OCI-LY3 (cell line): ENCODE measurements around the gene TJP3.

Experiments
- H2AFZ ChIP-seq: fragments of 200-600, 300-600 bp; shearing (Covaris generic); 2 replicates; pipeline ENCODE4 v1.6.0; 2014; ENCODE audit warnings: antibody characterized with exemption, low read depth, low read length
- H3K27ac ChIP-seq: fragments of 200-600, 300-600 bp; sonication (generic); 2 replicates; pipeline ENCODE4 v1.5.1; 2014; ENCODE audit warnings: mild to moderate bottlenecking, low read length, moderate library complexity, mixed read lengths
- H3K27me3 ChIP-seq: fragments of 200-600, 300-600 bp; sonication (generic); 2 replicates; pipeline ENCODE4 v1.6.1; 2014; ENCODE audit warnings: low read depth, low read length, mixed read lengths
- H3K36me3 ChIP-seq: fragments of 200-600, 300-600 bp; sonication (generic); replicated peaks from 2 replicates; pipeline ENCODE3; 2014; ENCODE audit warnings: low read depth, low read length, mixed read lengths
- H3K4me1 ChIP-seq: fragments of 300-600, 200-600 bp; sonication (generic); 2 replicates; pipeline ENCODE4 v1.6.1; 2014; ENCODE audit warnings: low read length, mixed read lengths
- H3K4me2 ChIP-seq: fragments of 200-600, 300-600 bp; sonication (generic); 2 replicates; pipeline ENCODE4 v1.6.1; 2014; ENCODE audit warnings: low read length, mixed read lengths
- H3K4me3 ChIP-seq: fragments of 300-600, 200-600 bp; sonication (generic); 2 replicates; pipeline ENCODE4 v1.5.1; 2014; ENCODE audit warnings: antibody characterized with exemption, mild to moderate bottlenecking, low read length, moderate library complexity
- H3K79me2 ChIP-seq: fragments of 300-600, 200-600 bp; shearing (Covaris generic); 2 replicates; pipeline ENCODE4 v1.6.1; 2014; ENCODE audit warnings: mild to moderate bottlenecking, low read length, mixed read lengths
- H3K9ac ChIP-seq: fragments of 300-600, 200-600 bp; shearing (Covaris generic); 2 replicates; pipeline ENCODE4 v1.6.0; 2014; ENCODE audit warnings: mild to moderate bottlenecking, low read length, moderate library complexity
- H3K9me3 ChIP-seq: fragments of 200-600, 300-600 bp; shearing (Covaris generic); 2 replicates; pipeline ENCODE4 v1.6.1; 2014; ENCODE audit warnings: low read length, mixed read lengths; ENCODE audit not compliant: insufficient read depth
- H4K20me1 ChIP-seq: fragments of 200-600, 300-600 bp; sonication (generic); 2 replicates; pipeline ENCODE4 v1.6.1; 2016; ENCODE audit warnings: low read length, mixed read lengths; ENCODE audit not compliant: insufficient read depth
- EZH2phosphoT487 ChIP-seq: fragments of 200-600 bp; shearing (Covaris generic); IDR thresholded peaks from 2 replicates; pipeline ENCODE4 v1.6.1; 2018; ENCODE audit warnings: antibody characterized with exemption, mixed run types, low read depth
- TF ChIP-seq, protein P1 (sequence below): fragments of 200-600, 300-600 bp; sonication (generic); IDR thresholded peaks from 2 replicates; pipeline ENCODE4 v1.5.1; 2014; ENCODE audit warnings: antibody characterized with exemption, low read length, low read depth

TJP3 gene

DNA sequence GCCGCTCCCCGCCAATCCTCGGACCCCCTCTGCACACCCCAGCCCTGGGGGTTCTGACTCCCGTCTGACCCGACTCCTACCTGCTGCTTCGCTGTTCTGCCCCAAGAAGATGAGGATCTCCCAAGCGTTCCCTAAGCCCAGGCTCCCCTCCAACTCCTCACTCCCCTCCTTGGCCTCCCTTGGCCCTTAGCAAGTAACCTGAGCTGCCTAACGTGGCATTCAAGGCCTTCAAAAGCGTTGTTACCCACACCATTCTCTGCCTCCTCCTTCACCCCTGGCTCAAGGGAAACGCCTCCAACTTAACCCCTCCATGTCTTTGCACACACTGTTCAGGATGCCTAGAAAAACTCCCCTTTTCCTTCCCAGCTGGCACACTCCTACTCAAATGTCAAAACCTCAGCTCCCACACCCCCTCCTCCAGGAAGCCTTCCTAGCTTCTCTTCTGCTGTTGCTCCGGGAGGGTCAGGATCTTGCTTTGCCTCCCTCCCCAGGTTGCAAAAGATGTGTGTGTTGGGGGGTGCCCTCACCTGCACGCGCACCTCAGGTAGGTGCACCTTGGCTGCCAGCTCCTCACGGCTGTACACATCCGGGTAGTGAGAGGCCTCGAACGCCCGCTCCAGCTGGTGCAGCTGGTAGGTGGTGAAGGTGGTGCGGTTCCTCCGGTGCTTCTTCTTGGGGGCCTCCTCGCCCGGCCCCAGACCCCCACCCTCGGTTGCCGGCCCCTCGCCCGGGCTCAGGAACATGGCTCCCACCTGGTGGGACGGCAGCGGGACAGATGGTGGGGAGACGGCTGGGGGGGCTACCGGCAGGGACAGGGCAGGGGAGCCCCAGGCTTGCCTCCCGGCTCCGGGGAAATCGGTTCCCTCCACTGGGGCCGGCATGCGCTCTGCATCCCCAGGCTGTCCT lies 63.1 kb downstream of the TJP3 start:
- no peak overlapping the region for H3K4me3 ChIP-seq
- peaks cover 7% of the 10 kb centered on the region for H3K36me3 ChIP-seq
- TF ChIP-seq, protein P1, sequence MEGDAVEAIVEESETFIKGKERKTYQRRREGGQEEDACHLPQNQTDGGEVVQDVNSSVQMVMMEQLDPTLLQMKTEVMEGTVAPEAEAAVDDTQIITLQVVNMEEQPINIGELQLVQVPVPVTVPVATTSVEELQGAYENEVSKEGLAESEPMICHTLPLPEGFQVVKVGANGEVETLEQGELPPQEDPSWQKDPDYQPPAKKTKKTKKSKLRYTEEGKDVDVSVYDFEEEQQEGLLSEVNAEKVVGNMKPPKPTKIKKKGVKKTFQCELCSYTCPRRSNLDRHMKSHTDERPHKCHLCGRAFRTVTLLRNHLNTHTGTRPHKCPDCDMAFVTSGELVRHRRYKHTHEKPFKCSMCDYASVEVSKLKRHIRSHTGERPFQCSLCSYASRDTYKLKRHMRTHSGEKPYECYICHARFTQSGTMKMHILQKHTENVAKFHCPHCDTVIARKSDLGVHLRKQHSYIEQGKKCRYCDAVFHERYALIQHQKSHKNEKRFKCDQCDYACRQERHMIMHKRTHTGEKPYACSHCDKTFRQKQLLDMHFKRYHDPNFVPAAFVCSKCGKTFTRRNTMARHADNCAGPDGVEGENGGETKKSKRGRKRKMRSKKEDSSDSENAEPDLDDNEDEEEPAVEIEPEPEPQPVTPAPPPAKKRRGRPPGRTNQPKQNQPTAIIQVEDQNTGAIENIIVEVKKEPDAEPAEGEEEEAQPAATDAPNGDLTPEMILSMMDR: no peak
- TF ChIP-seq EZH2phosphoT487: no peak
- H3K4me2 ChIP-seq: no peak overlapping the region
- H3K9ac ChIP-seq: no peak overlapping the region
- no peaks in the 10 kb centered on the region for H4K20me1 ChIP-seq
- H2AFZ ChIP-seq: no peak overlapping the region
- H3K9me3 ChIP-seq: no peaks in the 10 kb centered on the region
- H3K79me2 ChIP-seq: no peaks in the 10 kb centered on the region
- no peak overlapping the region for H3K27ac ChIP-seq
- H3K4me1 ChIP-seq: no peaks in the 10 kb centered on the region
- no peaks in the 10 kb centered on the region for H3K27me3 ChIP-seq

DNA sequence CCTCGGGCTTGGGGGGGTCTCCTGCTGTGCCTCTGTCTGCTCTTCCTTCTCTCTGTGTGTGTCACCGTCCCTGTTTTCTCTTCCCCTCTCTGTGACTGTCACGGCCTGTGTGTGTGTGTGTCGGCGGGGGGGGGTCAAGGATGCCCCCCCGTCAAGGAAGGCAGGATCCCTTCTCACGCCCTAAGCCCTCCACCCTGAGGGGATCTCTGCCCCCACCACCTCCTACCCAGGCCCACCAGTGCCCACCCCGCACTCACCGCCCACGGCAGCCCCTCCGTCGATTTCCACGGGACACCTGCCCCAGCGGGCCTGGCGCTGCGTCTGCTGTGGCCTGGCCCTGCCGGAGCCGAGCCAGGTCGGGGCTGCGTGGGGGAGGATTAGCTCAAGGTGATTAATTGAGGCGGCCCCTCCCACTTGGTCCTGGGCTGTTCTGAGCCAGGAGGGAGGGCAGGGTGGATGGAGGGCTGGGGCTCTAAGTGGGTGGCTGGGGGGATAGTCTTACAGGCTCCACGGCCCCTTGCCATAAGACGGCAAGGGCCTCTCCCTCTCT lies 63.8 kb downstream of the TJP3 start, which contains the start of gene RAX2:
Gene RAX2, minus strand, starts transcription at position 323 of the 550 bp plus-strand sequence. CDS start 486 bp downstream, outside the sequence.
- Histone ChIP-seq H3K9me3 (no peaks in the 10 kb centered on the region), H2AFZ (no peak within 1 kb of the TSS), H3K79me2 (no peaks in the 10 kb centered on the region), H3K9ac (no peak within 1 kb of the TSS), H4K20me1 (no peaks in the 10 kb centered on the region), H3K27me3 (no peaks in the 10 kb centered on the region), H3K4me2 (no peak within 1 kb of the TSS), H3K27ac (no peak within 1 kb of the TSS), H3K4me3 (no peak within 1 kb of the TSS), H3K36me3 (peaks cover 7% of the 10 kb centered on the region), H3K4me1 (no peaks in the 10 kb centered on the region)
- TF ChIP-seq EZH2phosphoT487: no peak
- TF ChIP-seq, protein P1: no peak

DNA sequence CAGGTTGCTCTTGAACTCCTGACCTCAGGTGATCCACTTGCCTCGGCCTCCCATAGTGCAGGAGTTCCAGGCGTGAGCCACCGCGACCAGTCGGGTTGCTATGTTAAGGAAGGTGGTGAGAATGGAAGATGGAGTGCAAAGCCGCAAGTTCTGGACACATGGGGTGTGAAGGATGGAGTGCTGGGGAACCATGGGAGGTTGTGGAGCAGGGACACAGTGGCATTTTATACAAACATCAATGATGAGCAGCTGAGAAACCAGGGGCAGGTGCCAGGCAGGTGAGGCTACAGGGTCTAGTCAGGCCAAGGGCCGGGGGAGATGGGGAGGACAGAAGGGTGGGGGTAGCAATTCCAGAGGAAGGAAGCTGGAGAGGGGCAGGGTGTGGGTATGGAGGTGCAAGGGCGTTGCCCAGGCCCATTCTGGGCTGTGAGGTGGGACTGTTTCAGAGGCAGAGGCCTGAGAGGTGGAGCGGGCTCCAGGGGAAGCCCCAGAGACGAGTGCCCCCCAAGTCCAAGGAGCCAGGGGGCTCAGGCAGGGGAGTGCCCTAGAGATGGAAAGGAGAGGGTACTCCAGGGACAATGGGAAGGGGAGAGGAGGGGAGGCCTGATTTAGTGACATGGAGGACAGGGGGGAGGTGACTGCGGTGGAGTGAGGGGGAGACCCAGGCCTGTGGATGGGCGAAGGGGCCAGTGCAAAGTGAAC lies 65.8 kb downstream of the TJP3 start:
- H2AFZ ChIP-seq: no peak overlapping the region
- no peaks in the 10 kb centered on the region for H4K20me1 ChIP-seq
- no peaks in the 10 kb centered on the region for H3K9me3 ChIP-seq
- H3K36me3 ChIP-seq: no peaks in the 10 kb centered on the region
- no peak overlapping the region for H3K9ac ChIP-seq
- H3K4me3 ChIP-seq: no peak overlapping the region
- no peak overlapping the region for H3K27ac ChIP-seq
- no peaks in the 10 kb centered on the region for H3K79me2 ChIP-seq
- no peak for TF ChIP-seq EZH2phosphoT487
- TF ChIP-seq, protein P1: no peak
- H3K4me2 ChIP-seq: no peak overlapping the region
- H3K4me1 ChIP-seq: no peaks in the 10 kb centered on the region
- no peaks in the 10 kb centered on the region for H3K27me3 ChIP-seq
